Measurements from ENCODE around the gene ALG9. TPM values are rescaled to one million over a fixed set of nuclear protein-coding genes. Genes with fewer than 3 reads are reported as not detected.

The ALG9 gene
- polyA plus RNA-seq, 1 experiment: 40.0 TPM

GRCh38 chr11:111851636-111852035 lies 19.7 kb downstream of the ALG9 start:
- DNase-seq (ENCODE audit: low read depth, low spot score): no peak
- POLR2A ChIA-PET: no interaction called here

GRCh38 chr11:111851067-111851466 lies 20.3 kb downstream of the ALG9 start:
- ChIA-PET POLR2A (interaction anchor here (0.7 kb wide), 1 partner anchor 17 kb away, joined by 4 read pairs; no protein-coding TSS in a partner anchor), CTCF (interaction anchor here (0.5 to 3.4 kb wide), 21 partner anchors 8 to 405 kb away, joined by 3 to 16 read pairs (median 4); no protein-coding TSS in a partner anchor)
- no peak for TF ChIP-seq CTCF (IDR thresholded peaks at IDR 0.05; ENCODE audit: low read depth, low read length)
- no peaks in the 10 kb centered on the region for H3K27me3 ChIP-seq (ENCODE audit: control insufficient read depth, insufficient read depth, low read length)
- H3K4me3 ChIP-seq (ENCODE audit: low read depth, low read length): no peak overlapping the region
- no peak overlapping the region for H3K27ac ChIP-seq (ENCODE audit: low read depth, low read length)
- no peaks in the 10 kb centered on the region for H3K9me3 ChIP-seq (ENCODE audit: control insufficient read depth, insufficient read depth, low read length)
- no peak for DNase-seq (ENCODE audit: low read depth, low spot score)

More at GRCh38 chr11:111851636-111852035, 19.7 kb downstream of the ALG9 start:
- Histone ChIP-seq H3K9me3 (ENCODE audit: control insufficient read depth, insufficient read depth, low read length) (no peaks in the 10 kb centered on the region), H3K4me3 (ENCODE audit: low read depth, low read length) (no peak overlapping the region), H3K27me3 (ENCODE audit: control insufficient read depth, insufficient read depth, low read length) (no peaks in the 10 kb centered on the region), H3K27ac (ENCODE audit: low read depth, low read length) (no peak overlapping the region)
- CTCF ChIA-PET: interaction anchor here (0.5 to 3.4 kb wide), 29 partner anchors 9 to 406 kb away, joined by 3 to 16 read pairs (median 4); no protein-coding TSS in a partner anchor
- TF ChIP-seq CTCF (IDR thresholded peaks at IDR 0.05; ENCODE audit: low read depth, low read length): peak; percentile 66

- TF ChIP-seq CTCF (IDR thresholded peaks at IDR 0.05; ENCODE audit: low read depth, low read length): no peak
- POLR2A ChIA-PET: no interaction called here
- DNase-seq (ENCODE audit: low read depth, low spot score): no peak
- CTCF ChIA-PET: interaction anchor here (1.0 to 1.3 kb wide), 3 partner anchors 8 to 72 kb away, joined by 3 to 4 read pairs (median 3); no protein-coding TSS in a partner anchor
- Histone ChIP-seq H3K27ac (ENCODE audit: low read depth, low read length) (no peak overlapping the region), H3K4me3 (ENCODE audit: low read depth, low read length) (no peak overlapping the region), H3K27me3 (ENCODE audit: control insufficient read depth, insufficient read depth, low read length) (no peaks in the 10 kb centered on the region), H3K9me3 (ENCODE audit: control insufficient read depth, insufficient read depth, low read length) (no peaks in the 10 kb centered on the region)
These were observed 21.8 kb downstream of the ALG9 start for GRCh38 chr11:111849631-111850030.

GRCh38 chr11:111846636-111847035 lies 24.7 kb downstream of the ALG9 start:
- Histone ChIP-seq H3K9me3 (ENCODE audit: control insufficient read depth, insufficient read depth, low read length) (no peaks in the 10 kb centered on the region), H3K27ac (ENCODE audit: low read depth, low read length) (peak overlapping the region; percentile 34), H3K4me3 (ENCODE audit: low read depth, low read length) (no peak overlapping the region), H3K27me3 (ENCODE audit: control insufficient read depth, insufficient read depth, low read length) (no peaks in the 10 kb centered on the region)
- TF ChIP-seq CTCF (IDR thresholded peaks at IDR 0.05; ENCODE audit: low read depth, low read length): no peak
- POLR2A ChIA-PET: interaction anchor here (0.7 to 1.4 kb wide), 3 partner anchors 9 to 433 kb away, joined by 3 to 7 read pairs (median 3); no protein-coding TSS in a partner anchor
- DNase-seq (ENCODE audit: low read depth, low spot score): peak; percentile 63
- CTCF ChIA-PET: interaction anchor here (0.8 to 2.2 kb wide), 9 partner anchors 13 to 282 kb away, joined by 3 to 8 read pairs (median 4); no protein-coding TSS in a partner anchor

GRCh38 chr11:111846063-111846462 lies 25.3 kb downstream of the ALG9 start:
- POLR2A ChIA-PET: interaction anchor here (1.2 to 1.4 kb wide), 2 partner anchors 10 to 26 kb away, joined by 3 to 7 read pairs; no protein-coding TSS in a partner anchor
- no peaks in the 10 kb centered on the region for H3K9me3 ChIP-seq (ENCODE audit: control insufficient read depth, insufficient read depth, low read length)
- TF ChIP-seq CTCF (IDR thresholded peaks at IDR 0.05; ENCODE audit: low read depth, low read length): no peak
- H3K27ac ChIP-seq (ENCODE audit: low read depth, low read length): peak overlapping the region; percentile 11
- H3K4me3 ChIP-seq (ENCODE audit: low read depth, low read length): no peak overlapping the region
- DNase-seq (ENCODE audit: low read depth, low spot score): no peak
- H3K27me3 ChIP-seq (ENCODE audit: control insufficient read depth, insufficient read depth, low read length): no peaks in the 10 kb centered on the region
- CTCF ChIA-PET: interaction anchor here (0.6 to 2.2 kb wide), 10 partner anchors 8 to 282 kb away, joined by 3 to 8 read pairs (median 4); no protein-coding TSS in a partner anchor

Data from AG04450 (cell line).